RPMI7951 (cell line): Measurements from ENCODE around the gene TNMD. TPM values are rescaled to one million over a fixed set of nuclear protein-coding genes. Genes with fewer than 3 reads are reported as not detected.
A peak's percentile ranks its signal among the peaks of the same experiment; 100 is the strongest.

Experiments
- DNase-seq: peaks from one replicate; pipeline ENCODE4 v3.0.0-alpha.2; 2012; ENCODE audit warnings: low read depth
- total RNA-seq: library from RNA; depleted of rRNA; stranded (reverse); fragments of >200 nt; shearing (Covaris generic); gene quantifications from 2 replicates; pipeline ENCODE4 v1.2.3, GENCODE V29; 2014; rRNA removed

Gene TNMD
- total RNA-seq, 1 experiment from 2014 or later: not detected

GRCh38 chrX:100643956-100644860 is 59.5 kb downstream of the TNMD start, which contains the start of gene SRPX2:
Gene SRPX2, plus strand, starts transcription at chrX:100644199. Its CDS starts 2,124 bp downstream, at chrX:100646323.
- peak; percentile 80 for DNase-seq

GRCh38 chrX:100645106-100645505 is 60.4 kb downstream of the TNMD start:
- peak; percentile 37 for DNase-seq

GRCh38 chrX:100647095-100647494 is 62.4 kb downstream of the TNMD start:
- DNase-seq: peak; percentile 59

- no peak for DNase-seq
Observed at GRCh38 chrX:100647739-100648138, 63.0 kb downstream of the TNMD start.

- DNase-seq: peak; percentile 54
Observed at GRCh38 chrX:100648458-100649417, 64.0 kb downstream of the TNMD start.

Other genes starting within 250 kb of the TNMD start
- gene PCDH19, start 174.7 kb upstream of the TNMD start, total RNA-seq: not detected in 2 replicates
- gene TSPAN6, start 51.9 kb downstream of the TNMD start, total RNA-seq: 19.7 and 24.2 TPM in 2 replicates
- gene SRPX2, start 59.3 kb downstream of the TNMD start, total RNA-seq: 7.7 and 11.0 TPM in 2 replicates
- 0.88 and 1.3 TPM in 2 replicates for gene SYTL4, start 147.2 kb downstream of the TNMD start, total RNA-seq
- 25.9 and 30.3 TPM in 2 replicates for gene CSTF2, start 235.5 kb downstream of the TNMD start, total RNA-seq